Ovary (tissue), 3 donors: ENCODE measurements around the gene JAML.

Source experiments
- POLR2A ChIP-seq: fragments of 450-650 bp; IDR thresholded peaks from one replicate; pipeline ENCODE4 v1.6.1; 2017; ENCODE audit warnings: antibody characterized with exemption, mild to moderate bottlenecking, moderate library complexity
- TF ChIP-seq, protein P1 (sequence below), 3 donors: fragments of 450-650 bp in 2 of 3; fragments of 200-600 bp in 1 of 3; IDR thresholded peaks; one replicate each; pipeline versions ENCODE4 v1.5.1 to v1.8.0; 2016 to 2022; ENCODE audit warnings: antibody characterized with exemption in 3 of 3, mild to moderate bottlenecking in 1 of 3
- donor health status: DM: no; HTN: no; CAD: no.

DNA sequence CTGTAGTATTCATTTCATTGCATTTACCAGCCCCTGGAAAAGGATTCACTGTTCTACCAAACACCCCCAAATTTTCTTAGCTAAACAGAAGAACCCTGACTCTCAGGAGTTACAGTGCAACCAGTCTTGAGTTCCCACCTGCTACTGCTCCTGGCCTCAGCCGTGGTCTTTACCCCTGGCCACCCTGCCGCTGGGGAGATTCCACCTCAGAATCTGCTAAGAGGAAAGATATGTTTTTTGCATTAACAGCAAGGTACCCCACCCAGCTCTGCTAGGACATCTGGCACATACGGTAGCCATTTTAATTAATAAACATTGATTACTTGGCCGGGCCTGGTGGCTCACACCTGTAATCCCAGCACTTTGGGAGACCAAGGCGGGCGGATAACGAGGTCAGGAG, 9.0 kb downstream of the JAML start:
- TF ChIP-seq, protein P1, sequence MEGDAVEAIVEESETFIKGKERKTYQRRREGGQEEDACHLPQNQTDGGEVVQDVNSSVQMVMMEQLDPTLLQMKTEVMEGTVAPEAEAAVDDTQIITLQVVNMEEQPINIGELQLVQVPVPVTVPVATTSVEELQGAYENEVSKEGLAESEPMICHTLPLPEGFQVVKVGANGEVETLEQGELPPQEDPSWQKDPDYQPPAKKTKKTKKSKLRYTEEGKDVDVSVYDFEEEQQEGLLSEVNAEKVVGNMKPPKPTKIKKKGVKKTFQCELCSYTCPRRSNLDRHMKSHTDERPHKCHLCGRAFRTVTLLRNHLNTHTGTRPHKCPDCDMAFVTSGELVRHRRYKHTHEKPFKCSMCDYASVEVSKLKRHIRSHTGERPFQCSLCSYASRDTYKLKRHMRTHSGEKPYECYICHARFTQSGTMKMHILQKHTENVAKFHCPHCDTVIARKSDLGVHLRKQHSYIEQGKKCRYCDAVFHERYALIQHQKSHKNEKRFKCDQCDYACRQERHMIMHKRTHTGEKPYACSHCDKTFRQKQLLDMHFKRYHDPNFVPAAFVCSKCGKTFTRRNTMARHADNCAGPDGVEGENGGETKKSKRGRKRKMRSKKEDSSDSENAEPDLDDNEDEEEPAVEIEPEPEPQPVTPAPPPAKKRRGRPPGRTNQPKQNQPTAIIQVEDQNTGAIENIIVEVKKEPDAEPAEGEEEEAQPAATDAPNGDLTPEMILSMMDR (IDR thresholded peaks at IDR 0.05), result no peak
- no peak for TF ChIP-seq POLR2A
